ENCODE results near the gene KRTAP10-5. TPM values are rescaled to one million over a fixed set of nuclear protein-coding genes. Genes with fewer than 3 reads are reported as not detected.

The KRTAP10-5 gene
- total and polyA plus RNA-seq, 9 of the 15 experiments (the other 6 are each of a cell fraction or from before 2014, with no cell fraction given): not detected

DNA sequence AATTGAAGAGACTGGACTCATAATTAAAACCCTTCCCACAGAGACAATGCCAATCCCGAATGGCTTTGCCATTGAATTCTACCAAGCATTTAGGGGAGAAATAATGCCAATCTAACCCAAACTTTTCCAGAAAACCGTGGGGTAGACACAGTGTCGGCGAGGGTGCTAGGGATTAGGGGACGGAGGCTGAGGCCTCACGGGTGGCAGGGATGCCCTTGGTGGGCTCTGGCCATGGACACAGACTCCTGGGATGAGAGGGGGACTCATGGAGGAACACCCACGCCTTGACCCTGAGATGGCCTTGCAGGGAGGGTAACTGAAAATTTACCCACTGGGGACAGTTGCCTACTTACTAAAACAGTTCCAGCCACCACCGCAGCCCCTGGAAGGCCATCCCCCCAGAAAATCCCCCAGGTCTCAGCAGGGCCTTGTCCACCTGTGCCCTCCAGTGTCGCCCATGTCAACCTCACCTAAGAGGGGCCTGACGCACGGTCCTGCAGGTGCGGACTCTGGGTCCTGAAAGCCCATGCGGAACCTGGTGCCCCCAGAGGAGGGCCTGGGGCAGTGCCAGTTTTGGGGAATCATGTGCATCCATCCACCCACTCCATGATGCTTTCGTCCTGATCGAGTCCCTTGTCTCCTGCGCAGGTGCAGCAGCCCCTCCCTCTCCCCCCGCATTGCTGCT, 1.9 kb downstream of the KRTAP10-5 start:
- ATAC-seq (no peak), DNase-seq (ENCODE audit: extremely low read depth in 1 of 4, low spot score in 3 of 4) (no peak), FAIRE-seq (no peak)
- Histone ChIP-seq H3K4me3 (no peak overlapping the region), H2AFZ (ENCODE audit: low read depth, low read length) (no peak overlapping the region), H3K79me2 (ENCODE audit: control insufficient read depth, insufficient read depth, low read length) (no peaks in the 10 kb centered on the region), H3K9ac (ENCODE audit: insufficient read depth in 1 of 2, low read depth in 2 of 2, low read length in 2 of 2) (no peak overlapping the region), H3K9me3 (replicated peaks; ENCODE audit: control insufficient read depth, insufficient read depth, low read depth, low read length) (peaks cover 3% of the 10 kb centered on the region), H3K27ac (ENCODE audit: extremely low read depth, low read depth, low read length) (no peak overlapping the region), H3K4me2 (ENCODE audit: insufficient read depth, low read length) (no peak overlapping the region), H3K9me1 (ENCODE audit: control insufficient read depth, insufficient read depth, low read length) (no peaks in the 10 kb centered on the region), H4K20me1 (replicated peaks; ENCODE audit: control insufficient read depth, insufficient read depth, low read length) (no peaks in the 10 kb centered on the region), H3K27me3 (ENCODE audit: control insufficient read depth in 2 of 2, insufficient read depth in 2 of 2, low read length in 2 of 2) (peaks cover 0 to 30% of the 10 kb centered on the region in 2 experiments; a peak in 3 of 5 replicates), H3K36me3 (ENCODE audit: control insufficient read depth, insufficient read depth, low read length) (no peaks in the 10 kb centered on the region), H3K4me1 (replicated peaks in 1 of 2; ENCODE audit: control insufficient read depth in 2 of 2, insufficient read depth in 2 of 2, low read length in 2 of 2) (peaks cover 0 to 4% of the 10 kb centered on the region in 2 experiments; a peak in 2 of 5 replicates)
- WGBS (ENCODE audit: insufficient coverage, low coverage, missing lambda C conversion rate): 5% methylated on average over 15 of the region's 17 CpGs
- ChIA-PET CTCF (ENCODE audit: low intra/inter-chr PET ratio) (no interaction called here), POLR2A (no interaction called here)
- no TSS peak for BruUV-seq (replicated peaks)
- intact Hi-C loops (cut with micrococcal nuclease): no loop called here
- in situ Hi-C loops (cut with MboI): no loop called here
- TF ChIP-seq DEAF1 (CRISPR knock-in tag; IDR thresholded peaks at IDR 0.05) (no peak), TOE1 (IDR thresholded peaks at IDR 0.05; ENCODE audit: borderline replicate concordance) (no peak), TOE1 (CRISPR knock-in tag; IDR thresholded peaks at IDR 0.05; ENCODE audit: borderline replicate concordance, low read depth) (no peak), STAT5B (CRISPR knock-in tag; IDR thresholded peaks at IDR 0.05) (no peak), GTF2A2 (tag; IDR thresholded peaks at IDR 0.05) (no peak), ZNF217 (CRISPR knock-in tag; IDR thresholded peaks at IDR 0.05) (no peak), TRIM24 (IDR thresholded peaks at IDR 0.05) (no peak), ZNF347 (CRISPR knock-in tag; IDR thresholded peaks at IDR 0.05; ENCODE audit: low read depth) (no peak), U2AF1 (optimal IDR thresholded peaks at IDR 0.05; ENCODE audit: low read depth, low read length) (no peak)
- TF ChIP-seq, protein P1, sequence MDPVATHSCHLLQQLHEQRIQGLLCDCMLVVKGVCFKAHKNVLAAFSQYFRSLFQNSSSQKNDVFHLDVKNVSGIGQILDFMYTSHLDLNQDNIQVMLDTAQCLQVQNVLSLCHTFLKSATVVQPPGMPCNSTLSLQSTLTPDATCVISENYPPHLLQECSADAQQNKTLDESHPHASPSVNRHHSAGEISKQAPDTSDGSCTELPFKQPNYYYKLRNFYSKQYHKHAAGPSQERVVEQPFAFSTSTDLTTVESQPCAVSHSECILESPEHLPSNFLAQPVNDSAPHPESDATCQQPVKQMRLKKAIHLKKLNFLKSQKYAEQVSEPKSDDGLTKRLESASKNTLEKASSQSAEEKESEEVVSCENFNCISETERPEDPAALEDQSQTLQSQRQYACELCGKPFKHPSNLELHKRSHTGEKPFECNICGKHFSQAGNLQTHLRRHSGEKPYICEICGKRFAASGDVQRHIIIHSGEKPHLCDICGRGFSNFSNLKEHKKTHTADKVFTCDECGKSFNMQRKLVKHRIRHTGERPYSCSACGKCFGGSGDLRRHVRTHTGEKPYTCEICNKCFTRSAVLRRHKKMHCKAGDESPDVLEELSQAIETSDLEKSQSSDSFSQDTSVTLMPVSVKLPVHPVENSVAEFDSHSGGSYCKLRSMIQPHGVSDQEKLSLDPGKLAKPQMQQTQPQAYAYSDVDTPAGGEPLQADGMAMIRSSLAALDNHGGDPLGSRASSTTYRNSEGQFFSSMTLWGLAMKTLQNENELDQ (CRISPR knock-in tag; IDR thresholded peaks at IDR 0.05; ENCODE audit: borderline replicate concordance): no peak
